Colonic mucosa (tissue), 4 donors: ENCODE results near the gene AATF. TPM values are rescaled to one million over a fixed set of nuclear protein-coding genes. Genes with fewer than 3 reads are reported as not detected.

ENCODE experiments used
- DNase-seq: peaks from one replicate; pipeline ENCODE4 v3.0.0-alpha.2; 2020
- H3K27ac ChIP-seq: fragments of 200-600 bp; one replicate; pipeline ENCODE4 v1.8.0; 2021
- H3K27me3 ChIP-seq: fragments of 200-600 bp; one replicate; pipeline ENCODE4 v1.8.0; 2021
- H3K36me3 ChIP-seq: fragments of 200-600 bp; one replicate; pipeline ENCODE4 v1.8.0; 2021
- H3K4me1 ChIP-seq: fragments of 200-600 bp; one replicate; pipeline ENCODE4 v1.8.0; 2021; ENCODE audit warnings: mild to moderate bottlenecking
- H3K4me3 ChIP-seq: fragments of 200-600 bp; one replicate; pipeline ENCODE4 v1.8.0; 2021
- H3K9ac ChIP-seq, 2 donors: one replicate each; pipeline ENCODE4 v1.7.0; 2013; ENCODE audit warnings: control low read depth in 2 of 2, low read depth in 2 of 2, low read length in 2 of 2
- H3K9me3 ChIP-seq: fragments of 200-600 bp; one replicate; pipeline ENCODE4 v1.8.0; 2021
- CTCF ChIP-seq: fragments of 200-600 bp; IDR thresholded peaks from one replicate; pipeline ENCODE4 v1.8.0; 2022; ENCODE audit warnings: antibody characterized with exemption, mild to moderate bottlenecking
- intact Hi-C: fragments of 100-400 bp; cut with DNase I; formaldehyde crosslinking; loops from one replicate; pipeline ENCODE4 v1.14.1; 2022
- total RNA-seq, 2 donors: library from RNA; stranded (reverse); fragmentation: NEBNext Ultra II Directional in 1 of 2; extraction: Animal tissue kit (Norgen Biotek cat#: 25700) in 1 of 2; gene quantifications; one replicate each; pipeline ENCODE4 v1.2.1, GENCODE V29; 2021
- donor health status: healthy.
- donor health status: DM: no; HTN: no; CAD: no.
- donor health status: DM: no; HTN: no; CAD: no.

The AATF gene
- total RNA-seq, 2 donors from 2014 or later, result 30.0 to 54.8 TPM

- Histone ChIP-seq H3K4me3 (no peak overlapping the region), H3K9ac (no peak overlapping the region), H3K27ac (no peak overlapping the region), H3K27me3 (peaks cover 100% of the 10 kb centered on the region), H3K9me3 (no peaks in the 10 kb centered on the region), H3K4me1 (peaks cover 43% of the 10 kb centered on the region), H3K36me3 (no peaks in the 10 kb centered on the region)
- TF ChIP-seq CTCF, result no peak
- intact Hi-C loops, result no loop called here
- DNase-seq, result no peak
Measured at GRCh38 chr17:36937959-36938565, 10.7 kb upstream of the AATF start.

GRCh38 chr17:36938566-36939051, 10.1 kb upstream of the AATF start:
- Histone ChIP-seq H3K4me1 (peaks cover 43% of the 10 kb centered on the region), H3K27me3 (peaks cover 100% of the 10 kb centered on the region), H3K9ac (no peak overlapping the region), H3K27ac (no peak overlapping the region), H3K4me3 (no peak overlapping the region), H3K36me3 (no peaks in the 10 kb centered on the region), H3K9me3 (no peaks in the 10 kb centered on the region)
- no peak for DNase-seq
- TF ChIP-seq CTCF, result no peak
- intact Hi-C loops, result no loop called here

DNA sequence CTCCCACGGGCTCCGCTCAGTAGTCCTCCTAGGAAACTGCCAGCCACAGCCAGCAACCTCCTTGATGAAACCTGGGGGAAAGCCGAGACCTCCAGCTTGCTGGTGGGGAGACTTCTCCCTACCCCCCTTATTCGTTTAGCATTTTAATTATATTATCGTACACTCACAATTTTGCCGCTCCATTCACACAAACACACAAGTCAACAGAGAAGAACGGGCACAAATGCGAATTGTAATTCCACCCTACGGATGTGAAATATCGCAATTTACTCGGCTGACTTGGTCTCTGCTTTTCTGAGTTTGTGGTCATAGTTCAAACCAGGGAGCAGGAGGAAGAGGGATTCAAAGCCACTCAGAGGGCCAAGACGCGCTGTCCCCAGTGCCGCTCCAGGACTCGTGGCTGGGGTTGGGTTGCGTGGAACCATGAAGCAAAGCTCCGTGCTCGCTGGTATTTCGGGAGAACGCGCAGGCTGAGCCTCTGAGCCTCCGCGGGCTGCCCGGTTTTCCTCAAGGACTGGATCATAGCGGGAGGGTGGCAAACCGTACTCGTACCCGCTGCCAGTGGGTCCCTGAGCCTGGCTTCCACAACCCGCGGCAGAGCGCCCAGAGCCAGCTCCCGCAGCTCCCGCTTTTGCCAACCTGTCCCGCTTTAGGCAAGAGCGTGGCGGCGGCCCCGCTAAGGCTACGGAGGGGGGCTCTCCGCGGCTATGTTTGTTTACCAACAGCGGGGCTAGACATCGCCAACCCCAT, 9.5 kb upstream of the AATF start:
- no peak for TF ChIP-seq CTCF
- Histone ChIP-seq H3K36me3 (no peaks in the 10 kb centered on the region), H3K27ac (no peak overlapping the region), H3K9ac (no peak overlapping the region), H3K4me3 (no peak overlapping the region), H3K4me1 (peaks cover 42% of the 10 kb centered on the region), H3K27me3 (peaks cover 100% of the 10 kb centered on the region), H3K9me3 (no peaks in the 10 kb centered on the region)
- intact Hi-C loops, result no loop called here
- no peak for DNase-seq

- Histone ChIP-seq H3K4me1 (peaks cover 36% of the 10 kb centered on the region), H3K4me3 (no peak overlapping the region), H3K36me3 (no peaks in the 10 kb centered on the region), H3K27ac (no peak overlapping the region), H3K9me3 (no peaks in the 10 kb centered on the region), H3K9ac (no peak overlapping the region), H3K27me3 (peaks cover 100% of the 10 kb centered on the region)
- TF ChIP-seq CTCF, result no peak
- DNase-seq, result no peak
- intact Hi-C loops, result no loop called here
Measured at GRCh38 chr17:36939802-36940312, 8.9 kb upstream of the AATF start.

- H3K9me3 ChIP-seq, result no peaks in the 10 kb centered on the region
- TF ChIP-seq CTCF, result no peak
- H3K4me1 ChIP-seq, result peaks cover 29% of the 10 kb centered on the region
- peaks cover 100% of the 10 kb centered on the region for H3K27me3 ChIP-seq
- H3K9ac ChIP-seq, result no peak overlapping the region
- H3K4me3 ChIP-seq, result no peak overlapping the region
- no peaks in the 10 kb centered on the region for H3K36me3 ChIP-seq
- DNase-seq, result no peak
- no peak overlapping the region for H3K27ac ChIP-seq
- intact Hi-C loops, result no loop called here
Measured at GRCh38 chr17:36940313-36941264, 8.2 kb upstream of the AATF start.
